WI38 (cell line): ENCODE data around the gene KCNIP1.

Experiments used
- H3K4me3 ChIP-seq: 2 replicates; pipeline ENCODE4 v1.5.1; 2011; ENCODE audit warnings: low read depth, mild to moderate bottlenecking, control low read depth, low read length
- CTCF ChIP-seq: IDR thresholded peaks from 2 replicates; pipeline ENCODE4 v1.5.1; 2012; ENCODE audit warnings: low read depth, mild to moderate bottlenecking, control low read depth, low read length

The KCNIP1 gene

DNA sequence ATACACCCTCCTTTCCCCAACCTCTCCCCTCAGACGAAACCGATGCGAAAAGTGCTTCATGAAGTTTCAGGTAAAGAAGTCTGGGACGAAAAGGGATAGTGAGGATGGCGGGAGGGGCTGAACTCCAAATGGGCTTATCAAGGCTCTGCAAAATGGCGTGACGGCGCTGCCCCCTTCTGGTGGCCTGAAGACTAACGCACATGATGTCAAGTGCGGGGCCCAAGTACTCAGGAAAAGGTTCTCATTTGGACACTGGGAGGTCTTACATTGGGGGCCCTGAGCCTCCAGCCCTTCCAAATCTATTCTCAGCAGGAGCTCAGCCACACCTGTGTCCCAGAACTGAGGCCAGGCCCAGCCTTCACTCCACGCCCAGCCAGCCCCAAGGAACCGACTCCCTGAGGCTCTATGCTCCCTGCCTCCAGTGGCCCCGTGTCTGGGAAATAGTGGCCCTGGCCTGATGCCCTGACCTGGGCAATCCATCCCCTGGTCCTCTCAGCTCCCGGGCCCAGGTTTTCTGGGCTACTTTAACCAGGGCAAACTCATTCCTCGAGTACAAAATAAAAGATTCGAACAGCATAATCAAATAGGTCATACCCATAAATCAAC lies 119.9 kb downstream of the KCNIP1 start:
- no peak overlapping the region for H3K4me3 ChIP-seq
- TF ChIP-seq CTCF = peak; percentile 53

DNA sequence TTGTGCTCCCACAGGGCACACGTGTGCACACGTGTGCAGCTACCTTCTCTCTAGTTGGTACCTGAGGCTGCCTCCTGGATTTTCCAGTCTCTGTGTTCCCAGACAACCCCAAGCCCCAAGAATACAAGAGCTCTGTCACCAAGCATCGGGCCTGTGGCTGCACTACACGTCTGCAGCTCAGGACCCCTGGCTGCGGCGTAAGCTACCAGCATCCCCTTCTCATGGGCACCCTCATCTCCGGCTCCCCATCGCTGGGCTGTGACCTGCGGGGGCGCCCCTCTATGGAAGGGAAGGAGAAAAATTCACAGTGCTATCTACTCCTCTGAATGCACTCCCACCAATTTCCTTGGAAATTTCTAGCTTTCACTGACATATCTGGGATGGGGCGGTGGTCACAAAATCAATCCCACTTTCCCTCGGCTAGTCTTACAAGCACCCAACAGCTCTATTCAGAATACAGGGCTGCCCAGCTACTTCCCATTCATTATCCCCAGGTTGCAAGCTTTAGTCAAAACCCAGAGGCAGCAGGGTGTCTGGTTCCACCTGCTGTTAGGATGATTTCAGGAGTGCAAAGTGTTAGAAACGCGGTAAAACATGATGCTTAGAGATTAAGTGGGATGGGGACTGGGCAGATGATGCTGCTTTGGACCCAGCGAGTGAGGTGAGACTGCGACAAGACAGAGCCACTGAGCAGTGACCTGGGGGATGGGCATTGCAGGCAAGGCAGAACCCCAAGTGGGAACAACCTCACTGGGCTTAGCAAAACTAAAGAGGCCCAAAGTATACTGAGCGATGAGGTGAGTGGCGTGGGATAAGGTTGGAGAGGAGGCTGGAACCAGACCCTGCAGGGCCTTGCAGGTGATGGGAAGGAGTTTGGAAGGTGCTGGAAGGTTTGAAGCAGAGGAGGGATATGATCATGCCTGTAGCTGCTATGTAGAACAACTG lies 121.7 kb downstream of the KCNIP1 start:
- TF ChIP-seq CTCF = no peak
- no peak overlapping the region for H3K4me3 ChIP-seq

DNA sequence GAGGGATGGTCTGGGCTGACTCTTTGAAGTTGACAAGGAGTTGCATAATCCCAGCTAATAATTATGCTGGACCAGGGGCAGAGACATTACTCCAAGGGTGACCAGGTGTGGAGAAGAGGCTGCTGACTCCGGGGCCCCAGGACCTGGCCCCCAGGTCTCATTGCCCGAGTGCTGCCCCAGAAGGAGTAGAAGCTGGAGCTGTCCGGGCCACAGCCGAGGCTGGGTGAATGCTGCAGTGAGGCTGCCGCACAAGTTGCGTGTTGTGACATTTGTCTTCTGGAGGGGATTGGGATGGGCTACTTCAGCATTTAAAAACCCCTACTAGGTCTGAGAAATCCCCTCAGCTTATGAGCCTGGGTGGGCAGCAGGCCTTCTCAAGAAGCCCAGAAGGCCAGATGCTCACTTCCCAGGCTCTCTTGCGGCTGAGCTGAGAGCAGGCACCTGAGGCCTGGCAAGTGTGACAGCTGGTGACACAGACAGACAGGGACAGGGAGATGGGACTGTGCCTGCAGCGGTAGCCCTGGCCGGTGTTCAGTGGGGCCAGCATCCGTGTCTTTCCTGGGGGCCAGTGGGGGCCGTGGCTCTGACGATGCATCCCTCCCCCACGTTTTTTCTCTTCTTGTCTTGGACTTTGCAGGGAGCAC lies 122.8 kb downstream of the KCNIP1 start:
- no peak overlapping the region for H3K4me3 ChIP-seq
- no peak for TF ChIP-seq CTCF

DNA sequence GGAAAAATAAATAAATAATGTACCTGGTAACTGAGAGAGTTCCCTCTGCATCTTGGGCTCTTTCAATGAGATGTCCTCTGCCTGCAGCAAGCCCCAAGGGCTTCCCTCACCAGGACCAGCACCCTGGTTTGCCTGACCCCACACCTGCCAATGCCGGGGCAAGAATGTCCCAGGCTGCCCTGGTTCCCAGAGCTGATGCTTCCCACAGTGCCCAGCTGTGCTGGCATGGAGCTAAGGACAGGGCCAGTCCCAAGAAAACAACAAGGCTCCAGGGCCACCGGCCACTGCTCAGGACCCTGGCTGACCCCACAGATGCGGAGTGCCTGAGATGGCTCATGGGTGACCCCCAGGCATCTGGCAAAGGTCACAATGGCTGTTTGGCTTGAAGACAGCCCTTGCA lies 123.5 kb downstream of the KCNIP1 start:
- TF ChIP-seq CTCF = no peak
- no peak overlapping the region for H3K4me3 ChIP-seq

DNA sequence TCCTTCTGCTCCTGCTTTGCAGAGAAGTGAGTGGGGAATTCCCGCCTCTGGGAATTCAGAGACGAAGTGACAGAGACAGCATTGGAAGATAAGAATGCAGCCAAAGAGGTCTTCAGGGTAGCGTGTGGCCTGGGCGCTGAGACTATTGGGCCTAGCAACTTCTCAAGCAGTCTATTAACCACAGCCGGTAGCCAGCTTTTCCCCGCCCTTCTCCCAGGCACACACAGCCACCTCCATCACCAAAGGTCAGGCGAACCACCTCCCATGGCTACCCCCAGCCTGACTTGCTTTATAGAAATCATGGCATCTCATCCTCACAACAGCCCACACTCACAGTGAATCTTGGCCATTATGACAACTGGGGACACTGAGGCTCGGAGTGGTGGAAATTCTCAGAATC lies 124.2 kb downstream of the KCNIP1 start:
- TF ChIP-seq CTCF = no peak
- H3K4me3 ChIP-seq = no peak overlapping the region

DNA sequence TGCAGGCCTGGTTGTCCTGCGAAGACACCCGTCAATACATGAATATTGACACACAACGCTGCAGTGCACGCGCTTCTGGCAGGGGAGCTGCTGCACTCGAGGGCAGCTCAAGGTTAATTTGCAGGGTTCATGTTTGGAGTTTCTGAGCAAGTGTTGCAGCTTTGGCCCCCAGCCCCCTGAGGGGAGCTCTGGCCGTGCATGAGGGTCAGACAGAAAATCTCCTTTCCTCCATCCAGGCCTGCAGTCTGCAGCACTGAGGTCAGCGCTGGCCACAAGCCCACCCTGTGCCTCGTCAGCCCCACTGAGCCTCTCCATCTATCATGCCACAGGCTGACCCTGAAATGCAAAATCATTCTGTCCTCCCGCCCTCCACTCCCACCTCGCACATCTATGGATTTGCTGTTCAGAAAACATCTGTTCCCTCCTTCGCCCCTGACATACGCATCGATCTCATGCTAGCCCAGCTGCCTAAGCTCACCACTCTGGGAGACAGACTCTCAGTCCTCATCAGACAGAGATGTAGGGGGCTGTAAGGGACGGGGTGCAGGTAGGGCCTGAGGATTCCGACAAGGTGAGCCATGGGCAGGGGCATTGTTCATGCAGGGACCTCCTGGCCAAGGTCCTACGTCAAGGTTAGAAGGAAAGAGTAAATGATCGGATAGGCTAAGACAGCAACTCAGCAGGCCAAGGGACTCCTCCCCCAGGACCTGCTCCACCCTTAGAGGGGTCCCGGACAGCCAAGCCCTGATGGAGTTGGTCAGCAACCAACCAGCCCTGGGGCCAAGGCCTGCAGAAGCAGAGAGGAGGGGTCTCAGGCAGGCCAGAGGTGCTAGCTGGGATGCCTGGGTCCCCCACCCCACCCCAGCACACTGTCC lies 125.1 kb downstream of the KCNIP1 start:
- no peak overlapping the region for H3K4me3 ChIP-seq
- TF ChIP-seq CTCF = no peak
